ENCODE results near the gene LPAR6.
"Not testable (repeated sequence)": the region's sequence is repeated elsewhere in the genome, so short reads cannot be mapped to it uniquely, and the experiment has no call there.

DNA sequence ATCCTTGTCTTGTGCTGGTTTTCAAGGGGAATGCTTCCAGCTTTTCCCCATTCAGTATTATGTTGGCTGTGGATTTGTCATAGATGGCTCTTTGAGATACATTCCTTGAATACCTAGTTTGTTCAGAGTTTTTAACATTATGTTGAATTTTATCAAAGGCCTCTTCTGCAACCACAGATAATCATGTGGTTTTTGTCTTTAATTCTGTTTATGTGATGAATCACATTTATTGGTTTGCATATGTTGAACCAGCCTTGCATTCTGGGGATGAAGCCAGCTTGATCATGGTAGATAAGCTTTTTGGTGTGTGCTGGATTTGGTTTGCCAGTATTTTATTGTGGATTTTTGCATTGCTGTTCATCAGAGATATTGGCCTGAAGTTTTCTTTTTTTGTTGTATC lies 38.3 kb upstream of the LPAR6 start:
- TF ChIP-seq CTCF (conservative IDR thresholded peaks at IDR 0.05; ENCODE audit: low read depth, low read length); EZH2 (IDR thresholded peaks at IDR 0.05; ENCODE audit: low read length, unreplicated experiment): not testable (repeated sequence)

All from PC-3 (cell line).